DND-41 (cell line): ENCODE data around the gene AGFG2.

Source experiments
- ATAC-seq: fragments of 200-7000 bp; cut with Tn5 transposase; 3 replicates; pipeline ENCODE4 v1.9.1; 2021; ENCODE audit warnings: low read depth; ENCODE audit not compliant: insufficient read depth
- DNase-seq: peaks from one replicate; pipeline ENCODE4 v3.0.0-alpha.2; 2020
- H2AFZ ChIP-seq: 2 replicates; pipeline ENCODE4 v1.6.0; 2012; ENCODE audit warnings: low read depth, low read length
- H3K27ac ChIP-seq: 2 replicates; pipeline ENCODE4 v1.5.1; 2012; ENCODE audit warnings: low read length, inconsistent platforms
- H3K27me3 ChIP-seq: fragments of 200-600 bp; sonication (generic); 2 replicates; pipeline ENCODE4 v1.6.0; 2012; ENCODE audit warnings: low read length, mild to moderate bottlenecking, inconsistent platforms; ENCODE audit not compliant: insufficient read depth, poor library complexity
- H3K36me3 ChIP-seq: 2 replicates; pipeline ENCODE4 v1.5.1; 2012; ENCODE audit warnings: low read length, inconsistent platforms; ENCODE audit not compliant: insufficient read depth
- H3K4me1 ChIP-seq: 2 replicates; pipeline ENCODE4 v1.5.1; 2012; ENCODE audit warnings: mild to moderate bottlenecking, low read length; ENCODE audit not compliant: insufficient read depth
- H3K4me2 ChIP-seq: 2 replicates; pipeline ENCODE4 v1.6.0; 2012; ENCODE audit warnings: mild to moderate bottlenecking, moderate library complexity, low read length, inconsistent platforms; ENCODE audit not compliant: insufficient read depth
- H3K4me3 ChIP-seq, 2 experiments: fragments of 200-600 bp in 1 of 2; shearing (Covaris generic) in 1 of 2; 2 replicates each; pipeline ENCODE4 v1.5.1; 2012 to 2016; ENCODE audit warnings: inconsistent platforms in 2 of 2, low read length in 2 of 2, mild to moderate bottlenecking in 2 of 2, low read depth in 1 of 2, moderate library complexity in 1 of 2
- H3K79me2 ChIP-seq: 2 replicates; pipeline ENCODE4 v1.6.0; 2012; ENCODE audit warnings: low read length, inconsistent platforms; ENCODE audit not compliant: insufficient read depth
- H3K9ac ChIP-seq: 2 replicates; pipeline ENCODE4 v1.6.0; 2012; ENCODE audit warnings: low read depth, mild to moderate bottlenecking, inconsistent platforms, low read length, moderate library complexity
- H3K9me3 ChIP-seq: 2 replicates; pipeline ENCODE4 v1.5.1; 2012; ENCODE audit warnings: low read length, moderate library complexity, mild to moderate bottlenecking, inconsistent platforms; ENCODE audit not compliant: insufficient read depth, severe bottlenecking
- H4K20me1 ChIP-seq: 2 replicates; pipeline ENCODE4 v1.6.0; 2012; ENCODE audit warnings: low read length; ENCODE audit not compliant: insufficient read depth
- CTCF ChIP-seq: IDR thresholded peaks from 2 replicates; pipeline ENCODE4 v1.5.1; 2012; ENCODE audit warnings: borderline replicate concordance, low read length, moderate library complexity, mild to moderate bottlenecking; ENCODE audit not compliant: poor library complexity, severe bottlenecking; ENCODE audit errors: extremely low read depth
- EZH2 ChIP-seq: IDR thresholded peaks from 3 replicates; pipeline ENCODE4 v1.6.1; 2012; ENCODE audit warnings: borderline replicate concordance, low read depth, mild to moderate bottlenecking, moderate library complexity, low read length, inconsistent platforms; ENCODE audit not compliant: severe bottlenecking

Gene AGFG2

GRCh38 chr7:100603726-100604027, 64.7 kb downstream of the AGFG2 start:
- TF ChIP-seq CTCF (no peak), EZH2 (no peak)
- ATAC-seq (peak; percentile 15), DNase-seq (no peak)
- Histone ChIP-seq H4K20me1 (no peaks in the 10 kb centered on the region; the same call in 1 of the 2 replicates), H3K27me3 (no peaks in the 10 kb centered on the region), H3K79me2 (no peaks in the 10 kb centered on the region), H2AFZ (peak overlapping the region; percentile 90), H3K4me3 (peak overlapping the region in 1 of 2 experiments; percentile 80; a peak in 3 of 4 replicates), H3K4me1 (peaks cover 27% of the 10 kb centered on the region), H3K27ac (peak overlapping the region; percentile 70), H3K9me3 (no peaks in the 10 kb centered on the region), H3K36me3 (peaks cover 5% of the 10 kb centered on the region; the same call in 1 of the 2 replicates), H3K4me2 (peak overlapping the region; percentile 94), H3K9ac (peak overlapping the region; percentile 64)

- H3K79me2 ChIP-seq: no peaks in the 10 kb centered on the region
- H3K4me2 ChIP-seq: peak overlapping the region; percentile 94
- peak overlapping the region; percentile 80 for H3K27ac ChIP-seq
- H3K4me3 ChIP-seq: peak overlapping the region; percentile 51 to 80; a peak in 3 of 4 replicates
- DNase-seq (peak; percentile 88), ATAC-seq (peak; percentile 76)
- no peaks in the 10 kb centered on the region for H3K27me3 ChIP-seq
- TF ChIP-seq EZH2 (no peak), CTCF (peak; percentile 56)
- H3K9me3 ChIP-seq: no peaks in the 10 kb centered on the region
- no peaks in the 10 kb centered on the region; the same call in 1 of the 2 replicates for H4K20me1 ChIP-seq
- peak overlapping the region; percentile 97 for H2AFZ ChIP-seq
- peaks cover 5% of the 10 kb centered on the region; the same call in 1 of the 2 replicates for H3K36me3 ChIP-seq
- peaks cover 27% of the 10 kb centered on the region for H3K4me1 ChIP-seq
- peak overlapping the region; percentile 88 for H3K9ac ChIP-seq
Observed at GRCh38 chr7:100604028-100604975, 65.3 kb downstream of the AGFG2 start.

- ATAC-seq (no peak), DNase-seq (no peak)
- Histone ChIP-seq H3K79me2 (no peaks in the 10 kb centered on the region), H3K27me3 (no peaks in the 10 kb centered on the region), H2AFZ (peak overlapping the region; percentile 97), H3K9ac (peak overlapping the region; percentile 88), H3K4me2 (peak overlapping the region; percentile 94), H4K20me1 (no peaks in the 10 kb centered on the region; the same call in 1 of the 2 replicates), H3K4me3 (peak overlapping the region; percentile 51 to 80; a peak in 3 of 4 replicates), H3K4me1 (peaks cover 27% of the 10 kb centered on the region), H3K36me3 (peaks cover 5% of the 10 kb centered on the region; the same call in 1 of the 2 replicates), H3K9me3 (no peaks in the 10 kb centered on the region), H3K27ac (peak overlapping the region; percentile 80; the same call in 1 of the 2 replicates)
- TF ChIP-seq EZH2 (no peak), CTCF (no peak)
Observed at GRCh38 chr7:100604976-100605911, 66.2 kb downstream of the AGFG2 start.
